GM10847 (cell line): Measurements from ENCODE around the gene TBC1D10A.

ENCODE experiments used
- POLR2A ChIP-seq: IDR thresholded peaks from 2 replicates; pipeline ENCODE4 v1.6.1; 2011; ENCODE audit not compliant: insufficient read length; ENCODE audit errors: extremely low read depth

The TBC1D10A gene

GRCh38 chr22:30253205-30253852 is 73.4 kb downstream of the TBC1D10A start:
- no peak for TF ChIP-seq POLR2A

GRCh38 chr22:30252411-30253204 is 74.1 kb downstream of the TBC1D10A start:
- no peak for TF ChIP-seq POLR2A

- TF ChIP-seq POLR2A, result no peak
Observed at GRCh38 chr22:30251711-30252110, 75.0 kb downstream of the TBC1D10A start.

GRCh38 chr22:30250661-30251267 is 76.0 kb downstream of the TBC1D10A start:
- no peak for TF ChIP-seq POLR2A

- no peak for TF ChIP-seq POLR2A
Observed at GRCh38 chr22:30250039-30250565, 76.6 kb downstream of the TBC1D10A start.

- TF ChIP-seq POLR2A, result no peak
Observed at GRCh38 chr22:30249049-30250038, 77.4 kb downstream of the TBC1D10A start.

- no peak for TF ChIP-seq POLR2A
Observed at GRCh38 chr22:30248484-30248883, 78.3 kb downstream of the TBC1D10A start.

- no peak for TF ChIP-seq POLR2A
Observed at GRCh38 chr22:30247974-30248373, 78.8 kb downstream of the TBC1D10A start.

GRCh38 chr22:30247561-30247960 is 79.2 kb downstream of the TBC1D10A start:
- TF ChIP-seq POLR2A, result no peak

- no peak for TF ChIP-seq POLR2A
Observed at GRCh38 chr22:30246814-30247376, 79.8 kb downstream of the TBC1D10A start.

GRCh38 chr22:30245985-30246813 is 80.5 kb downstream of the TBC1D10A start, which contains the start of gene LIF:
LIF (minus strand) TSS chr22:30246759; CDS start chr22:30246695, 64 bp downstream.
- no peak for TF ChIP-seq POLR2A

- TF ChIP-seq POLR2A, result no peak
Observed at GRCh38 chr22:30245181-30245984, 81.4 kb downstream of the TBC1D10A start.

- TF ChIP-seq POLR2A, result no peak
Observed at GRCh38 chr22:30244641-30245040, 82.1 kb downstream of the TBC1D10A start.
